BJ (cell line): ENCODE results near the gene MYO10. TPM values are rescaled to one million over a fixed set of nuclear protein-coding genes. Genes with fewer than 3 reads are reported as not detected.

Experiments used
- CTCF ChIA-PET: fragments of 350-600 bp; formaldehyde crosslinking; extraction: SDS; loops from one replicate; lab custom pipeline; 2021; ENCODE audit warnings: antibody characterized with exemption, inconsistent platforms; lab: Yijun Ruan, JAX
- POLR2A ChIA-PET: fragments of 300-600 bp; sonication (Branson Sonifier 250); formaldehyde crosslinking; extraction: SDS; loops from one replicate; lab custom pipeline; 2021; ENCODE audit warnings: antibody characterized with exemption; lab: Charles Lee
- DNase-seq: peaks from one replicate; pipeline ENCODE4 v3.0.0-alpha.2; 2011; ENCODE audit warnings: low read depth
- H3K27me3 ChIP-seq: 2 replicates; pipeline ENCODE4 v1.6.0; 2011; ENCODE audit warnings: low read length; ENCODE audit not compliant: control insufficient read depth, insufficient read depth
- H3K36me3 ChIP-seq: 2 replicates; pipeline ENCODE4 v1.5.1; 2011; ENCODE audit warnings: low read length; ENCODE audit not compliant: control insufficient read depth, insufficient read depth
- H3K4me3 ChIP-seq: 2 replicates; pipeline ENCODE4 v1.5.1; 2011; ENCODE audit warnings: low read depth, mild to moderate bottlenecking, control low read depth, low read length
- polyA plus RNA-seq: library from polyadenylated mRNA; depleted of rRNA; stranded (reverse); fragments of >200 nt; gene quantifications from 2 replicates; pipeline ENCODE4 v1.2.3, GENCODE V29; 2011
- TF ChIP-seq, protein P1 (sequence below): IDR thresholded peaks from 2 replicates; pipeline ENCODE4 v1.5.1; 2011; ENCODE audit warnings: low read depth, mild to moderate bottlenecking, control low read depth, inconsistent platforms, low read length, moderate library complexity; ENCODE audit not compliant: insufficient read depth

Gene MYO10
- polyA plus RNA-seq, 1 experiment: 17.1 TPM

- Histone ChIP-seq H3K36me3 (no peaks in the 10 kb centered on the region), H3K27me3 (no peaks in the 10 kb centered on the region), H3K4me3 (no peak overlapping the region)
- ChIA-PET CTCF (interaction anchor here (0.5 to 6.3 kb wide), 6 partner anchors 15 to 383 kb away, joined by 3 to 64 read pairs (median 4); no protein-coding TSS in a partner anchor), POLR2A (no interaction called here)
- no peak for DNase-seq
- TF ChIP-seq, protein P1, sequence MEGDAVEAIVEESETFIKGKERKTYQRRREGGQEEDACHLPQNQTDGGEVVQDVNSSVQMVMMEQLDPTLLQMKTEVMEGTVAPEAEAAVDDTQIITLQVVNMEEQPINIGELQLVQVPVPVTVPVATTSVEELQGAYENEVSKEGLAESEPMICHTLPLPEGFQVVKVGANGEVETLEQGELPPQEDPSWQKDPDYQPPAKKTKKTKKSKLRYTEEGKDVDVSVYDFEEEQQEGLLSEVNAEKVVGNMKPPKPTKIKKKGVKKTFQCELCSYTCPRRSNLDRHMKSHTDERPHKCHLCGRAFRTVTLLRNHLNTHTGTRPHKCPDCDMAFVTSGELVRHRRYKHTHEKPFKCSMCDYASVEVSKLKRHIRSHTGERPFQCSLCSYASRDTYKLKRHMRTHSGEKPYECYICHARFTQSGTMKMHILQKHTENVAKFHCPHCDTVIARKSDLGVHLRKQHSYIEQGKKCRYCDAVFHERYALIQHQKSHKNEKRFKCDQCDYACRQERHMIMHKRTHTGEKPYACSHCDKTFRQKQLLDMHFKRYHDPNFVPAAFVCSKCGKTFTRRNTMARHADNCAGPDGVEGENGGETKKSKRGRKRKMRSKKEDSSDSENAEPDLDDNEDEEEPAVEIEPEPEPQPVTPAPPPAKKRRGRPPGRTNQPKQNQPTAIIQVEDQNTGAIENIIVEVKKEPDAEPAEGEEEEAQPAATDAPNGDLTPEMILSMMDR: no peak
Observed at GRCh38 chr5:16806711-16807546, 129.2 kb downstream of the MYO10 start.

GRCh38 chr5:16805486-16805885 is 130.6 kb downstream of the MYO10 start:
- CTCF ChIA-PET: interaction anchor here (0.6 to 6.3 kb wide), 12 partner anchors 11 to 384 kb away, joined by 3 to 64 read pairs (median 4); no protein-coding TSS in a partner anchor
- TF ChIP-seq, protein P1: peak; percentile 54
- DNase-seq: peak; percentile 71
- no peaks in the 10 kb centered on the region for H3K36me3 ChIP-seq
- H3K4me3 ChIP-seq: no peak overlapping the region
- POLR2A ChIA-PET: no interaction called here
- H3K27me3 ChIP-seq: no peaks in the 10 kb centered on the region

GRCh38 chr5:16803831-16804230 is 132.3 kb downstream of the MYO10 start:
- ChIA-PET CTCF (interaction anchor here (1.3 to 6.3 kb wide), 3 partner anchors 129 to 386 kb away, joined by 3 to 64 read pairs (median 12); no protein-coding TSS in a partner anchor), POLR2A (no interaction called here)
- H3K4me3 ChIP-seq: no peak overlapping the region
- TF ChIP-seq, protein P1: no peak
- no peak for DNase-seq
- no peaks in the 10 kb centered on the region for H3K36me3 ChIP-seq
- no peaks in the 10 kb centered on the region for H3K27me3 ChIP-seq

GRCh38 chr5:16800477-16800876 is 135.6 kb downstream of the MYO10 start:
- no peak for DNase-seq
- POLR2A ChIA-PET: no interaction called here

DNA sequence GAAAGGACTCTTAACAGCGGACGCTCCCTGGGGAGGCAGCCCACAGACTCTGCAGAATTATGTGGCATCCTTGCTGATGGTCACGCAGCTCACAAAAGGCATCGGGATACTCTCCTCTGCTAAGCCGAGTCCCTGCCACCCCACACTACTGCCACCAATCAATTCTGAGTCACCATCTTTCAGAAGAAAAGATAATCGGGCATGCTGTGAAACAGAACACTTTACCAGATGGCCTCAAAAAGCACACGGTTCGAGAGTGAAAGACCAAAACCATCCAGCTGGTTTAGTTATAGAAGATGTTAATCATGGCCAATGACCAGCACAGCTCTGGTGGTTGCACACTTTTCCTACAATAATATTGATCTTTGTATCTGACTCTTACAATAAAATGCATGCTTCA is 136.3 kb downstream of the MYO10 start:
- Histone ChIP-seq H3K4me3 (no peak overlapping the region), H3K27me3 (no peaks in the 10 kb centered on the region), H3K36me3 (no peaks in the 10 kb centered on the region)
- TF ChIP-seq, protein P1: no peak
- no peak for DNase-seq
- CTCF ChIA-PET: interaction anchor here (0.8 to 2.6 kb wide), 5 partner anchors 8 to 391 kb away, joined by 3 to 8 read pairs (median 5); no protein-coding TSS in a partner anchor
- POLR2A ChIA-PET: no interaction called here

More at GRCh38 chr5:16800477-16800876, 135.6 kb downstream of the MYO10 start:
- CTCF ChIA-PET: interaction anchor here (1.0 to 2.6 kb wide), 5 partner anchors 9 to 390 kb away, joined by 3 to 8 read pairs (median 5); no protein-coding TSS in a partner anchor
- Histone ChIP-seq H3K4me3 (no peak overlapping the region), H3K27me3 (no peaks in the 10 kb centered on the region), H3K36me3 (no peaks in the 10 kb centered on the region)
- TF ChIP-seq, protein P1: no peak
